BJ (cell line): ENCODE measurements around the gene ADGRA1. TPM values are rescaled to one million over a fixed set of nuclear protein-coding genes. Genes with fewer than 3 reads are reported as not detected.

ENCODE experiments used
- CTCF ChIA-PET: fragments of 350-600 bp; formaldehyde crosslinking; extraction: SDS; loops from one replicate; lab custom pipeline; 2021; ENCODE audit warnings: antibody characterized with exemption, inconsistent platforms; lab: Yijun Ruan, JAX
- POLR2A ChIA-PET: fragments of 300-600 bp; sonication (Branson Sonifier 250); formaldehyde crosslinking; extraction: SDS; loops from one replicate; lab custom pipeline; 2021; ENCODE audit warnings: antibody characterized with exemption; lab: Charles Lee
- DNase-seq: peaks from one replicate; pipeline ENCODE4 v3.0.0-alpha.2; 2011; ENCODE audit warnings: low read depth
- H3K27me3 ChIP-seq: 2 replicates; pipeline ENCODE4 v1.6.0; 2011; ENCODE audit warnings: low read length; ENCODE audit not compliant: control insufficient read depth, insufficient read depth
- H3K36me3 ChIP-seq: 2 replicates; pipeline ENCODE4 v1.5.1; 2011; ENCODE audit warnings: low read length; ENCODE audit not compliant: control insufficient read depth, insufficient read depth
- H3K4me3 ChIP-seq: 2 replicates; pipeline ENCODE4 v1.5.1; 2011; ENCODE audit warnings: low read depth, mild to moderate bottlenecking, control low read depth, low read length
- polyA plus RNA-seq: library from polyadenylated mRNA; depleted of rRNA; stranded (reverse); fragments of >200 nt; gene quantifications from 2 replicates; pipeline ENCODE4 v1.2.3, GENCODE V29; 2011
- TF ChIP-seq, protein P1 (sequence below): IDR thresholded peaks from 2 replicates; pipeline ENCODE4 v1.5.1; 2011; ENCODE audit warnings: low read depth, mild to moderate bottlenecking, control low read depth, inconsistent platforms, low read length, moderate library complexity; ENCODE audit not compliant: insufficient read depth

Gene ADGRA1
- polyA plus RNA-seq, 1 experiment: not detected

DNA sequence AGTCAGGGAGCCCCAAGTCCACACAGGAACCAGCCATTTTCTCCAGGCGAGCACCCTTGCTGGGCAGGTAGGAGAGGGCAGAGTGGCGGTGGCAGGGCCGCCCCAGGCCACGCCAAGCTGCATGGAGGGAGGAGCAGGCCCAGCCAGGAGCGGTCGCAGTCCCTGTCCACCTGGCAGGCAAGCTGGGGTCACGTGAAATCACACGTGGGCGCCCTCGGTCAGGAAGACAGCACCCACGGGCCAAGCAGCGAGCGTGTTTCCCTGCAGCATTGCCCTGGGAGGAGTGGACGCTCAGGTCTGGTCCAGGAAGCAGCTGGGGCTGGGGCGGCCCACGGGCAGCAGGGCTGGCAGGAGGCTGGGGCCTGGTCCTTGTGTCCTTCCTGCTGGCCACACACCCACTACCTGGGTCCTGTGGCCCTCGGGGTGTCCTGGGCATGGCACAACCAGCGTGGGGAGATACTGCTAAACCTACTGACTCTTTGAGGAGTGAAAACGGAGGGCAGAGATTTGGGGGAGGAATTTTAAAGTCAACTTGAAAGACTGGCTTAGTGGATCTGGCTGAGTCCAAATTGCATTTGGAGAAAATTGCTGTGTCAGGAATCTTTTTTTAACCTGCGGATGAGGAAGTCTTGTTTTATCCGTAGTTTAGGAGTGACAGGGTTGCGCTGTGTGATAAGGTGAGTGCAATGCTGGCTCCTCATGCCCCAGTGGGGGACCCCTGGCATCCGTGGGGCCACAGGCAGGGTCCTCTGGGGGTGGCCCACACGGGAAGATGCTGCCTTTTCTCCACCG lies 12.2 kb upstream of the ADGRA1 start:
- ChIA-PET CTCF (no interaction called here), POLR2A (no interaction called here)
- Histone ChIP-seq H3K4me3 (no peak overlapping the region), H3K27me3 (no peaks in the 10 kb centered on the region), H3K36me3 (no peaks in the 10 kb centered on the region)
- TF ChIP-seq, protein P1, sequence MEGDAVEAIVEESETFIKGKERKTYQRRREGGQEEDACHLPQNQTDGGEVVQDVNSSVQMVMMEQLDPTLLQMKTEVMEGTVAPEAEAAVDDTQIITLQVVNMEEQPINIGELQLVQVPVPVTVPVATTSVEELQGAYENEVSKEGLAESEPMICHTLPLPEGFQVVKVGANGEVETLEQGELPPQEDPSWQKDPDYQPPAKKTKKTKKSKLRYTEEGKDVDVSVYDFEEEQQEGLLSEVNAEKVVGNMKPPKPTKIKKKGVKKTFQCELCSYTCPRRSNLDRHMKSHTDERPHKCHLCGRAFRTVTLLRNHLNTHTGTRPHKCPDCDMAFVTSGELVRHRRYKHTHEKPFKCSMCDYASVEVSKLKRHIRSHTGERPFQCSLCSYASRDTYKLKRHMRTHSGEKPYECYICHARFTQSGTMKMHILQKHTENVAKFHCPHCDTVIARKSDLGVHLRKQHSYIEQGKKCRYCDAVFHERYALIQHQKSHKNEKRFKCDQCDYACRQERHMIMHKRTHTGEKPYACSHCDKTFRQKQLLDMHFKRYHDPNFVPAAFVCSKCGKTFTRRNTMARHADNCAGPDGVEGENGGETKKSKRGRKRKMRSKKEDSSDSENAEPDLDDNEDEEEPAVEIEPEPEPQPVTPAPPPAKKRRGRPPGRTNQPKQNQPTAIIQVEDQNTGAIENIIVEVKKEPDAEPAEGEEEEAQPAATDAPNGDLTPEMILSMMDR: no peak
- DNase-seq: no peak

DNA sequence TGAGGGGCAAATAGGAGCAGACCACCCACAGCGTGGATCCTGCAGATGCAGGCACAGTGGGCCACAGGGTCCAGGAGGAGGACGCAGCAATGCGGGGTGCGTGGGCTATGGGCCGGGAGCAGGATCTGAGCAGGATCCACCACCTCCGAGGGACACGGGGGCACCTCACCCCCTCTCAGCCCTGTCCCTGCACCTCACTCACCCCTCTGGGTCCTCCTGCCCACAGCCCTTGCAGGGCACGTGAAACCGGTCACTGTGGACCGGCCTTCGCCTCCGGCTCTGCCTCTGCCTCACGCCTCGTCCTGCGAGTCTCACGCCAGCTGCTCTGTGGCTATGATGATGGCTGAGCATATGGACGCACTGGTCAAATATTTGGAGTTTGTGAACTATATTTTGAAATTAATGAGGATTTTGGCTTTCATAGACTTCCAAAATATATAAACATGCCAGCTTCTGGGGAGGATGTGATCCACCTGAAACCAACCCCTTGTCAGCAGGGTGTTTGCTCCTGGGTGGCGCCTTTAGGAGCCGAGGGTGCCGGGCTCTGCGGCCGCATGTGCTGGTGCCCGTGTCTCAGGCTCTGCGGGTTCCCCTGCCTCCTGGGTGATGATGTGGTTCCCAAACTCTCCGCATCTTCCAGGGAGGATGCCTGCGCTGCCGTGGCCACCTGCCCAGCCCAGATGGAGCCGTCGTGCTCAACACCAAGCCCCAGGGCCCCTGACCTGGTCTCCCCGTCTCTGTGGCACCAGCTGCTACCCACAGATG lies 11.3 kb upstream of the ADGRA1 start:
- Histone ChIP-seq H3K27me3 (no peaks in the 10 kb centered on the region), H3K36me3 (no peaks in the 10 kb centered on the region), H3K4me3 (no peak overlapping the region)
- DNase-seq: no peak
- TF ChIP-seq, protein P1: no peak
- ChIA-PET CTCF (no interaction called here), POLR2A (no interaction called here)

DNA sequence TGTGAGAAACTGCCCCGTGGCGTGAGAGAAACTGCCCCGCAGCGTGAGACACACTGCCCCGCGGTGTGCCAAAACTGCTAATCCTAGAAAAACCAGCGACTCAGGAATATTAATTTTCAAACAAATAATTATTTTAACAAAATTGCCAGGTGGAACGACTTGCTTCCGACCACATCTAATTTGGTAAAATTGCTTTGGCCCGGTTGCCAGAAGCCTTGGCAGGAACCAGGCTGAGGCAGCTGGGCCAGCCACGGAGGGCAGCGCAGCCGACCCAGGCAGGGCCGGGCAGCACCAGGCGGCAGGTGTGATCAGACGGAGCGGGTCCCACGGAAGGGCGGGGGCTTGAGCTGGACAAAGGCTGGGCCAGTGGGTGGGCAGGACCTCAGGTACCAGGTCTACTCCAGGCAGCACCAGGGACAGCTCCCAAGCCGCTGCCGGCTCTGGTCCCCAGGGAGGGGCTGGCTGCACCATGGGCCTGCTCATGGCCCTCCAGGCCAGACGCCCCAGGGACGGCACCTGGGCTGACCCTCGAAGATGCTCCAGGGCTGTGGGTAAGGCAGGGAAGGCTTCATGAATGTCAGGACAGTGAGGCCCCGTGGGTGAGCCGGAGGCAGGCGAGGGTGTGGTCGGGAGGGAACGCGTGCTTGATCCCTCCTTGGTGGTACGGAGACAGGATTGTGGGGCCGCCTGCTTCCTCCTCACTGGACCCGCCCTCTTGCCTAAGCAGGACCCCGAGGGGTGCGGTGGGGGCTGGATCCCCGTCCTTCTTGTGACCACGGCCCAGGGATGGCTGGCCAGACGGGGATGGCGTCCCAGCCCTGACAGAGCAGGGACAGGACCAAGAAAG lies 7.7 kb upstream of the ADGRA1 start:
- Histone ChIP-seq H3K27me3 (no peaks in the 10 kb centered on the region), H3K36me3 (no peaks in the 10 kb centered on the region), H3K4me3 (no peak overlapping the region)
- TF ChIP-seq, protein P1: no peak
- ChIA-PET POLR2A (no interaction called here), CTCF (no interaction called here)
- no peak for DNase-seq

- no peak for DNase-seq
- Histone ChIP-seq H3K27me3 (no peaks in the 10 kb centered on the region), H3K36me3 (no peaks in the 10 kb centered on the region), H3K4me3 (no peak overlapping the region)
- ChIA-PET POLR2A (no interaction called here), CTCF (no interaction called here)
- TF ChIP-seq, protein P1: no peak
These were observed 7.1 kb upstream of the ADGRA1 start for GRCh38 chr10:133080683-133081040.

DNA sequence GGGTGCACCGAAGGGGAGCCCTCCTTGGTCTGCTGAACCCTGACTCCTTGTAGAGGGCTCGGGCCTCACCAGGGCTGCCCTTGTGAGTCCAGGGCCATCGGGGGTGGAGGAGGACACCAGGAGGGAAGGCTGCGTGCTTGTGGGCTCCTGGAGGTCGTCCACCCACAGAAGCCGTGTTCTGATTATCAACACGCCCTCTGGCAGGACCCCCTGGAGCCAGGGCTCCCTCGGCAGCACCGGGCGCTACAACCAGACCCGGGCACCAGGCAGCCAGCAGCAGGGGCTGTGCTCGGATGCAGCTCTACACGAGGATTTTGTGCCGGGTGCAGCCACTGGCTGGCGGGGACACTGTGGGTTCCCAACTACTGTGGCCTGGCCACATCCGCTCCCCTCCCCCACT lies 6.1 kb upstream of the ADGRA1 start:
- Histone ChIP-seq H3K36me3 (no peaks in the 10 kb centered on the region), H3K27me3 (no peaks in the 10 kb centered on the region), H3K4me3 (no peak overlapping the region)
- CTCF ChIA-PET: no interaction called here
- POLR2A ChIA-PET: no interaction called here
- DNase-seq: no peak
- TF ChIP-seq, protein P1: no peak
